ENCODE measurements around the gene PIGQ. TPM values are rescaled to one million over a fixed set of nuclear protein-coding genes. Genes with fewer than 3 reads are reported as not detected.

PIGQ gene
- total and polyA plus RNA-seq, 2 of the 8 experiments (the other 6 are each of a cell fraction or from before 2014, with no cell fraction given) = 36.0 to 49.2 TPM

DNA sequence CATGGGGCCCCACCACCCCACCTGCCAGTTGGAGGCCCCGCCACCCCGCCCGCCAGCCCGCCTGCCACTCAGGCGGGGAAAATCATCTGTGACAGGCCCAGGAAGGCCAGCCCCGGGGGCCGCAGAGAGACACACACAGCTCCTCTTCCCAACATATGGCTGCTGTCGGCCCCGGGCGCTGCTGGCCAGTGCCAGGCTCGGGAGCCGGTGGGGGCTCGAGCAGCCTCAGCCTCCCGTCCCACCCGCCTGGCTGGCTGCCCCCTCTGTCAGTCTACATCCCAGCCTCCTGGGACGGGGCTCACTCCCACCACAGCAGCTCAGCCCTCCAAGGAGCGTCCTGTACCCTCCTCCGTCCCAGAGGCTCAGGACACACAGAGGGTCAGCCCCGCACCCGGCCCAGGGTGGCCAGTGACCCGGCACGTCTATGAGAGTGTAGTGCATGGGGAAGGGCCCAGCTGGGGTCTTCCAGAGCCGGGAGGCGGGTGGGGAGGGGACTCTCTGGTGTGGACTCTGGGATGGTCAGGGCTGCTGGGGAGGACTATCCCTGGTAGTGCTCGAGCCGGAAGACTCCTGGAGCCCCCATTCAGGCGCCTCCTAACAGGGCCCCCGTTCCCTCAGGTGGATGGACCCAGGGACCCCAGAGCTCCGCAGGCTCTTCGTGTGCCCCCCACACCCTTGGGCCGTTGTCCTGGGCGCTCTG is 13.1 kb upstream of the PIGQ start:
- no peak overlapping the region for H2AFZ ChIP-seq (ENCODE audit: low read length)
- H3K27ac ChIP-seq (ENCODE audit: low read depth, low read length) = no peak overlapping the region
- CTCF ChIA-PET (ENCODE audit: partially characterized antibody) = interaction anchor here (0.6 to 3.9 kb wide), 4 partner anchors 10 to 52 kb away, joined by 3 to 21 read pairs (median 4); partner anchors contain the start of gene NHLRC4
- H2BK15ac ChIP-seq (ENCODE audit: low read length) = no peak overlapping the region
- DNase-seq (ENCODE audit: low read depth in 1 of 2, low spot score in 2 of 2) (no peak), FAIRE-seq (no peak)
- no peak overlapping the region for H3K4me2 ChIP-seq (ENCODE audit: insufficient read depth in 1 of 2, low read depth in 2 of 2, low read length in 2 of 2)
- H3K36me3 ChIP-seq (ENCODE audit: control insufficient read depth in 2 of 4, insufficient read depth in 4 of 4, low read length in 3 of 4) = peaks cover 0 to 11% (median 2%) of the 10 kb centered on the region in 4 experiments; a peak in 1 of 8 replicates
- H3K9ac ChIP-seq (replicated peaks in 1 of 4; ENCODE audit: extremely low read depth in 1 of 4, low read depth in 3 of 4, low read length in 3 of 4) = no peak overlapping the region
- no peak overlapping the region for H3K56ac ChIP-seq (replicated peaks; ENCODE audit: insufficient read length, low read depth, low read length)
- POLR2A ChIA-PET (ENCODE audit: partially characterized antibody) = interaction anchor here (0.9 to 2.3 kb wide), 7 partner anchors 10 to 74 kb away, joined by 3 to 8 read pairs (median 5); partner anchors contain the start of genes CAPN15, NHLRC4, PIGQ and WFIKKN1
- no peak overlapping the region for H2BK12ac ChIP-seq (ENCODE audit: low read depth, low read length)
- no peak overlapping the region for H4K5ac ChIP-seq (ENCODE audit: insufficient read length, low read depth, low read length)
- no peak overlapping the region for H4K91ac ChIP-seq (replicated peaks; ENCODE audit: insufficient read length, low read length)
- WGBS, 2 experiments (ENCODE audit: extremely low coverage in 1 of 2, insufficient coverage in 1 of 2, insufficient read length in 1 of 2, insufficient replicate concordance in 2 of 2, low coverage in 1 of 2, low lambda C conversion rate in 2 of 2, missing lambda C conversion rate in 1 of 2) = 89% methylated on average over 21 of the region's 32 CpGs; no CpG with 5 or more reads in 1 of the 2 experiments
- H3K14ac ChIP-seq (ENCODE audit: insufficient read length) = no peak overlapping the region
- peaks cover 0 to 10% (median 2%) of the 10 kb centered on the region in 4 experiments; a peak in 4 of 7 replicates for H3K4me1 ChIP-seq (replicated peaks in 1 of 4; ENCODE audit: control insufficient read depth in 3 of 4, insufficient read depth in 4 of 4, low read length in 3 of 4)
- H3K79me1 ChIP-seq (ENCODE audit: low read depth, low read length) = no peaks in the 10 kb centered on the region; the same call in 1 of the 2 replicates
- H3K23me2 ChIP-seq (ENCODE audit: low read depth, low read length) = peaks cover 6% of the 10 kb centered on the region; the same call in 1 of the 2 replicates
- peak overlapping the region; percentile 85; the same call in 1 of the 2 replicates for H4K8ac ChIP-seq (ENCODE audit: extremely low read depth, insufficient read depth, low read length)
- TF ChIP-seq ZNF274 (IDR thresholded peaks at IDR 0.05; ENCODE audit: borderline replicate concordance, extremely low read depth, low read length) (no peak), CREB1 (IDR thresholded peaks at IDR 0.05) (no peak), SIRT6 (IDR thresholded peaks at IDR 0.05; ENCODE audit: low read length) (no peak)
- TF ChIP-seq, protein P1, sequence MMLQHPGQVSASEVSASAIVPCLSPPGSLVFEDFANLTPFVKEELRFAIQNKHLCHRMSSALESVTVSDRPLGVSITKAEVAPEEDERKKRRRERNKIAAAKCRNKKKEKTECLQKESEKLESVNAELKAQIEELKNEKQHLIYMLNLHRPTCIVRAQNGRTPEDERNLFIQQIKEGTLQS (IDR thresholded peaks at IDR 0.05; ENCODE audit: insufficient read depth, low read depth, low read length) = no peak
- no peak overlapping the region for H3K4ac ChIP-seq (replicated peaks; ENCODE audit: insufficient read length, low read depth, low read length)
- no peaks in the 10 kb centered on the region for H3K79me2 ChIP-seq (ENCODE audit: control insufficient read depth in 1 of 2, insufficient read depth in 2 of 2, low read length in 2 of 2)
- H3K4me3 ChIP-seq (ENCODE audit: extremely low read depth in 1 of 4, insufficient read depth in 2 of 4, low read depth in 3 of 4, low read length in 4 of 4) = no peak overlapping the region
- no peaks in the 10 kb centered on the region for H3K9me3 ChIP-seq (ENCODE audit: insufficient read depth in 2 of 2, low read depth in 1 of 2, low read length in 1 of 2)
- no peak overlapping the region for H2BK5ac ChIP-seq (ENCODE audit: low read depth, low read length)
- no peak overlapping the region for H2BK20ac ChIP-seq (ENCODE audit: low read length)
- no peak overlapping the region for H3K23ac ChIP-seq (ENCODE audit: insufficient read length)
- H2AK5ac ChIP-seq (ENCODE audit: low read depth, low read length) = no peak overlapping the region
- no peak overlapping the region for H2BK120ac ChIP-seq (replicated peaks; ENCODE audit: low read depth, low read length)
- H3K27me3 ChIP-seq (replicated peaks in 1 of 4; ENCODE audit: control insufficient read depth in 3 of 4, extremely low read depth in 1 of 4, insufficient read depth in 3 of 4, low read length in 3 of 4) = peaks cover 22 to 36% (median 29%) of the 10 kb centered on the region in 4 experiments; a peak in 6 of 7 replicates
- no peaks in the 10 kb centered on the region for H4K20me1 ChIP-seq (replicated peaks in 1 of 2; ENCODE audit: control insufficient read depth in 1 of 2, insufficient read depth in 2 of 2, low read length in 2 of 2)
- H3K18ac ChIP-seq (ENCODE audit: extremely low read depth, low read length) = no peak overlapping the region

Measured in H1 (cell line).